ENCODE data around the gene FHIP1A. TPM values are rescaled to one million over a fixed set of nuclear protein-coding genes. Genes with fewer than 3 reads are reported as not detected.

The FHIP1A gene
- total RNA-seq, 1 experiment from 2014 or later = 14.8 TPM

GRCh38 chr4:151417164-151417571 is 8.2 kb downstream of the FHIP1A start:
- BruUV-seq (replicated peaks) = no TSS peak
- ChIA-PET POLR2A (no interaction called here), CTCF (no interaction called here), RAD21 (ENCODE audit: low non-redundant PET in 1 of 2, low total read pairs in 2 of 2, uncharacterized antibody in 2 of 2, unreplicated experiment in 2 of 2) (no interaction called here)
- H3K9me2 ChIP-seq (ENCODE audit: insufficient read depth) = no peaks in the 10 kb centered on the region
- H3K4me1 ChIP-seq (ENCODE audit: control insufficient read depth in 1 of 2, insufficient read depth in 2 of 2, low read length in 2 of 2) = peaks cover 16 to 42% of the 10 kb centered on the region in 2 experiments
- H4K20me1 ChIP-seq (ENCODE audit: insufficient read depth) = no peaks in the 10 kb centered on the region
- peaks cover 3% of the 10 kb centered on the region; the same call in 1 of the 2 replicates for H3K79me2 ChIP-seq (ENCODE audit: insufficient read depth, low read length)
- DNase-seq (ENCODE audit: low read depth, low spot score) (no peak), ATAC-seq (peak; percentile 67)
- no peak overlapping the region for H3K9ac ChIP-seq (ENCODE audit: low read length)
- H2AFZ ChIP-seq (ENCODE audit: low read depth, low read length, poor library complexity, severe bottlenecking) = no peak overlapping the region
- no peaks in the 10 kb centered on the region for H3K36me3 ChIP-seq (ENCODE audit: control insufficient read depth in 1 of 2, insufficient read depth in 2 of 2, low read length in 2 of 2)
- no peak for TF ChIP-seq REST (IDR thresholded peaks at IDR 0.05; ENCODE audit: low read depth)
- no peak for TF ChIP-seq FOSL1 (IDR thresholded peaks at IDR 0.05; ENCODE audit: low read depth)
- TF ChIP-seq ZFX (IDR thresholded peaks at IDR 0.05) = no peak
- no peak for TF ChIP-seq CBX3 (IDR thresholded peaks at IDR 0.05; ENCODE audit: low read depth)
- TF ChIP-seq CEBPB (IDR thresholded peaks at IDR 0.05; ENCODE audit: low read depth) = no peak
- no peak for TF ChIP-seq EZH2 (IDR thresholded peaks at IDR 0.05)
- no peaks in the 10 kb centered on the region for H3K9me3 ChIP-seq (ENCODE audit: control insufficient read depth in 1 of 2, insufficient read depth in 1 of 2, low read depth in 1 of 2, low read length in 2 of 2)
- no peak overlapping the region for H3K27ac ChIP-seq (ENCODE audit: low read depth, low read length)
- no peak overlapping the region for H3K4me3 ChIP-seq (replicated peaks in 1 of 2; ENCODE audit: low read depth in 1 of 2, low read length in 2 of 2)
- intact Hi-C loops (cut with micrococcal nuclease) = no loop called here
- H3K4me2 ChIP-seq (ENCODE audit: low read length) = peak overlapping the region; percentile 49
- H3K27me3 ChIP-seq (ENCODE audit: insufficient read depth, low read length) = no peaks in the 10 kb centered on the region
